WTC11 (cell line): ENCODE results near the gene NEIL3. TPM values are rescaled to one million over a fixed set of nuclear protein-coding genes. Genes with fewer than 3 reads are reported as not detected.

Source experiments
- CBFB ChIP-seq: sonication (generic); formaldehyde crosslinking; IDR thresholded peaks from 2 replicates; pipeline ENCODE4 v1.8.1; 2022; ENCODE audit warnings: mild to moderate bottlenecking, low read depth, missing genetic modification reagents
- CREM ChIP-seq: sonication (generic); formaldehyde crosslinking; IDR thresholded peaks from 2 replicates; pipeline ENCODE4 v1.8.1; 2022; ENCODE audit warnings: mild to moderate bottlenecking, missing genetic modification reagents, moderate library complexity
- ESRRA ChIP-seq: sonication (generic); formaldehyde crosslinking; IDR thresholded peaks from 2 replicates; pipeline ENCODE4 v1.8.1; 2022; ENCODE audit warnings: mild to moderate bottlenecking, missing genetic modification reagents, borderline replicate concordance
- GABPB1 ChIP-seq: sonication (generic); formaldehyde crosslinking; IDR thresholded peaks from 2 replicates; pipeline ENCODE4 v1.8.1; 2023; ENCODE audit warnings: mild to moderate bottlenecking, missing genetic modification reagents
- NR2C2 ChIP-seq: sonication (generic); formaldehyde crosslinking; IDR thresholded peaks from 2 replicates; pipeline ENCODE4 v1.8.0; 2022; ENCODE audit warnings: mild to moderate bottlenecking, missing genetic modification reagents
- SMAD3 ChIP-seq: sonication (generic); formaldehyde crosslinking; IDR thresholded peaks from 2 replicates; pipeline ENCODE4 v1.8.0; 2022; ENCODE audit warnings: missing genetic modification reagents, mild to moderate bottlenecking, borderline replicate concordance
- ZNF232 ChIP-seq: sonication (generic); formaldehyde crosslinking; IDR thresholded peaks from 2 replicates; pipeline ENCODE4 v1.8.0; 2022; ENCODE audit warnings: mild to moderate bottlenecking, missing genetic modification reagents
- ZNF416 ChIP-seq: fragments of 250-450 bp; sonication (Bioruptor Pico); IDR thresholded peaks from 2 replicates; pipeline ENCODE4 v1.9.0; 2021; ENCODE audit warnings: mild to moderate bottlenecking, inconsistent platforms
- total RNA-seq: library from RNA; stranded (reverse); gene quantifications from 3 replicates; pipeline ENCODE4 v1.2.3, GENCODE V29; 2021
- TF ChIP-seq, protein P1 (sequence below): sonication (generic); formaldehyde crosslinking; IDR thresholded peaks from 2 replicates; pipeline ENCODE4 v1.8.0; 2023; ENCODE audit warnings: missing genetic modification reagents, mild to moderate bottlenecking, borderline replicate concordance
- TF ChIP-seq, protein P2 (sequence below): sonication (generic); formaldehyde crosslinking; IDR thresholded peaks from 2 replicates; pipeline ENCODE4 v1.8.1; 2023; ENCODE audit warnings: mild to moderate bottlenecking, missing genetic modification reagents, moderate library complexity
- TF ChIP-seq, protein P3 (sequence below): sonication (generic); formaldehyde crosslinking; IDR thresholded peaks from 2 replicates; pipeline ENCODE4 v1.8.1; 2022; ENCODE audit warnings: mild to moderate bottlenecking, moderate library complexity, missing genetic modification reagents
- TF ChIP-seq, protein P4 (sequence below): sonication (generic); formaldehyde crosslinking; IDR thresholded peaks from 2 replicates; pipeline ENCODE4 v1.8.1; 2022; ENCODE audit warnings: mild to moderate bottlenecking, missing genetic modification reagents, moderate library complexity, borderline replicate concordance
- TF ChIP-seq, protein P5 (sequence below): fragments of 250-450 bp; sonication (Bioruptor Pico); IDR thresholded peaks from 2 replicates; pipeline ENCODE4 v1.9.0; 2021; ENCODE audit warnings: moderate library complexity, mild to moderate bottlenecking, inconsistent platforms, borderline replicate concordance
- TF ChIP-seq, protein P6 (sequence below): sonication (generic); formaldehyde crosslinking; IDR thresholded peaks from 2 replicates; pipeline ENCODE4 v1.8.1; 2022; ENCODE audit warnings: low read depth, mild to moderate bottlenecking, moderate library complexity, missing genetic modification reagents, borderline replicate concordance
- TF ChIP-seq, protein P7 (sequence below): sonication (generic); formaldehyde crosslinking; IDR thresholded peaks from 2 replicates; pipeline ENCODE4 v1.8.0; 2023; ENCODE audit warnings: missing genetic modification reagents
- TF ChIP-seq, protein P8 (sequence below): sonication (generic); formaldehyde crosslinking; IDR thresholded peaks from 2 replicates; pipeline ENCODE4 v1.8.1; 2023; ENCODE audit warnings: mild to moderate bottlenecking, missing genetic modification reagents, moderate library complexity
- TF ChIP-seq, protein P9 (sequence below): sonication (generic); formaldehyde crosslinking; conservative IDR thresholded peaks from 2 replicates; pipeline ENCODE4 v1.8.1; 2023; ENCODE audit warnings: mild to moderate bottlenecking, low read depth, missing genetic modification reagents, moderate library complexity
- TF ChIP-seq, protein P10 (sequence below): sonication (generic); formaldehyde crosslinking; IDR thresholded peaks from 2 replicates; pipeline ENCODE4 v1.8.0; 2023; ENCODE audit warnings: mild to moderate bottlenecking, missing genetic modification reagents

Gene NEIL3
- total RNA-seq, 1 experiment from 2014 or later = 9.9 TPM

DNA sequence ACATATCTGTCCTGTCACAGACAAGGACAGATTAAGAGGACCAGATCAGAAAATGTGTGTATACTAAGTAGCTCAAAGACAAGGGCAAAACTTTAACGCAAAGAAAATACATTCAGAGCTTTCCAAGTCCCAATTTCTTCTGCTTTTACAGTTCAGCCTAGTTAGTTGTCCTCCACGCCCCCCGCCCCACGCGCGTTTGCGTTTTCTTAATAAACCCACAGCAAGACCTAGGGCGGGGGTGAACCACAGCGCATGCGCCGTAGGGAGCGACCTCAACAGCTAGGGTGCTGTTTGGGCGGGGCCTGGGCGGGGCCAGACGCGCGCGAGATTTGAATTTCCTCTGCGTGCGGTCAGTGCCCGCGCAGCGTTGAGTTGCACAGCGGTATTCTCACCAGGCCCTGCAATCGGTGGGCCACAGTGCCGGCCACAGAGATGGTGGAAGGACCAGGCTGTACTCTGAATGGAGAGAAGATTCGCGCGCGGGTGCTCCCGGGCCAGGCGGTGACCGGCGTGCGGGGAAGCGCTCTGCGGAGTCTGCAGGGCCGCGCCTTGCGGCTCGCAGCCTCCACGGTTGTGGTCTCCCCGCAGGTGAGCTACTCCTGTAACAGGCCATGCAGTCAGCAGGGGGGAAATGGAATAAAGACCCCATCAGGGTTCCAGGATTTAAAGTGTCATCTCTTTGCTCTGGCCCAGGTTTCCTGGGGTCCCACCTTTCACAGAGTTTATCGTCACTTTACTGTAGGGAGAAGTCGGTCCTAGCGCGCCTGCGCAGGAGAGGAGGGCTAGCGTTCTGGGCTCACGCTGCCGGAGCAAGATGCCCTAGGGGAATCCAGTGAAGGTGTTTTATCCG, at the start of gene NEIL3 (continued):
- TF ChIP-seq, protein P1, sequence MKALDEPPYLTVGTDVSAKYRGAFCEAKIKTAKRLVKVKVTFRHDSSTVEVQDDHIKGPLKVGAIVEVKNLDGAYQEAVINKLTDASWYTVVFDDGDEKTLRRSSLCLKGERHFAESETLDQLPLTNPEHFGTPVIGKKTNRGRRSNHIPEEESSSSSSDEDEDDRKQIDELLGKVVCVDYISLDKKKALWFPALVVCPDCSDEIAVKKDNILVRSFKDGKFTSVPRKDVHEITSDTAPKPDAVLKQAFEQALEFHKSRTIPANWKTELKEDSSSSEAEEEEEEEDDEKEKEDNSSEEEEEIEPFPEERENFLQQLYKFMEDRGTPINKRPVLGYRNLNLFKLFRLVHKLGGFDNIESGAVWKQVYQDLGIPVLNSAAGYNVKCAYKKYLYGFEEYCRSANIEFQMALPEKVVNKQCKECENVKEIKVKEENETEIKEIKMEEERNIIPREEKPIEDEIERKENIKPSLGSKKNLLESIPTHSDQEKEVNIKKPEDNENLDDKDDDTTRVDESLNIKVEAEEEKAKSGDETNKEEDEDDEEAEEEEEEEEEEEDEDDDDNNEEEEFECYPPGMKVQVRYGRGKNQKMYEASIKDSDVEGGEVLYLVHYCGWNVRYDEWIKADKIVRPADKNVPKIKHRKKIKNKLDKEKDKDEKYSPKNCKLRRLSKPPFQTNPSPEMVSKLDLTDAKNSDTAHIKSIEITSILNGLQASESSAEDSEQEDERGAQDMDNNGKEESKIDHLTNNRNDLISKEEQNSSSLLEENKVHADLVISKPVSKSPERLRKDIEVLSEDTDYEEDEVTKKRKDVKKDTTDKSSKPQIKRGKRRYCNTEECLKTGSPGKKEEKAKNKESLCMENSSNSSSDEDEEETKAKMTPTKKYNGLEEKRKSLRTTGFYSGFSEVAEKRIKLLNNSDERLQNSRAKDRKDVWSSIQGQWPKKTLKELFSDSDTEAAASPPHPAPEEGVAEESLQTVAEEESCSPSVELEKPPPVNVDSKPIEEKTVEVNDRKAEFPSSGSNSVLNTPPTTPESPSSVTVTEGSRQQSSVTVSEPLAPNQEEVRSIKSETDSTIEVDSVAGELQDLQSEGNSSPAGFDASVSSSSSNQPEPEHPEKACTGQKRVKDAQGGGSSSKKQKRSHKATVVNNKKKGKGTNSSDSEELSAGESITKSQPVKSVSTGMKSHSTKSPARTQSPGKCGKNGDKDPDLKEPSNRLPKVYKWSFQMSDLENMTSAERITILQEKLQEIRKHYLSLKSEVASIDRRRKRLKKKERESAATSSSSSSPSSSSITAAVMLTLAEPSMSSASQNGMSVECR = 0 out of 2 replicates have a peak, but pooled peaks have one; percentile 24
- TF ChIP-seq, protein P2, sequence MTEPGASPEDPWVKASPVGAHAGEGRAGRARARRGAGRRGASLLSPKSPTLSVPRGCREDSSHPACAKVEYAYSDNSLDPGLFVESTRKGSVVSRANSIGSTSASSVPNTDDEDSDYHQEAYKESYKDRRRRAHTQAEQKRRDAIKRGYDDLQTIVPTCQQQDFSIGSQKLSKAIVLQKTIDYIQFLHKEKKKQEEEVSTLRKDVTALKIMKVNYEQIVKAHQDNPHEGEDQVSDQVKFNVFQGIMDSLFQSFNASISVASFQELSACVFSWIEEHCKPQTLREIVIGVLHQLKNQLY (CRISPR knock-in tag) = no peak
- TF ChIP-seq, protein P3, sequence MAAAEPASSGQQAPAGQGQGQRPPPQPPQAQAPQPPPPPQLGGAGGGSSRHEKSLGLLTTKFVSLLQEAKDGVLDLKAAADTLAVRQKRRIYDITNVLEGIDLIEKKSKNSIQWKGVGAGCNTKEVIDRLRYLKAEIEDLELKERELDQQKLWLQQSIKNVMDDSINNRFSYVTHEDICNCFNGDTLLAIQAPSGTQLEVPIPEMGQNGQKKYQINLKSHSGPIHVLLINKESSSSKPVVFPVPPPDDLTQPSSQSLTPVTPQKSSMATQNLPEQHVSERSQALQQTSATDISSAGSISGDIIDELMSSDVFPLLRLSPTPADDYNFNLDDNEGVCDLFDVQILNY (CRISPR knock-in tag) = peak; percentile 83; the same call in 1 of the 2 replicates
- no peak for TF ChIP-seq SMAD3
- TF ChIP-seq ESRRA (CRISPR knock-in tag) = no peak
- peak; percentile 76; the same call in 1 of the 2 replicates for TF ChIP-seq CBFB (CRISPR knock-in tag)
- no peak for TF ChIP-seq ZNF416 (CRISPR knock-in tag)
- TF ChIP-seq CREM (CRISPR knock-in tag) = peak; percentile 70; the same call in 1 of the 2 replicates
- 0 out of 2 replicates have a peak, but pooled peaks have one; percentile 63 for TF ChIP-seq ZNF232 (CRISPR knock-in tag)
- TF ChIP-seq, protein P4, sequence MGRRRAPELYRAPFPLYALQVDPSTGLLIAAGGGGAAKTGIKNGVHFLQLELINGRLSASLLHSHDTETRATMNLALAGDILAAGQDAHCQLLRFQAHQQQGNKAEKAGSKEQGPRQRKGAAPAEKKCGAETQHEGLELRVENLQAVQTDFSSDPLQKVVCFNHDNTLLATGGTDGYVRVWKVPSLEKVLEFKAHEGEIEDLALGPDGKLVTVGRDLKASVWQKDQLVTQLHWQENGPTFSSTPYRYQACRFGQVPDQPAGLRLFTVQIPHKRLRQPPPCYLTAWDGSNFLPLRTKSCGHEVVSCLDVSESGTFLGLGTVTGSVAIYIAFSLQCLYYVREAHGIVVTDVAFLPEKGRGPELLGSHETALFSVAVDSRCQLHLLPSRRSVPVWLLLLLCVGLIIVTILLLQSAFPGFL (CRISPR knock-in tag) = no peak
- 0 out of 2 replicates have a peak, but pooled peaks have one; percentile 35 for TF ChIP-seq GABPB1 (CRISPR knock-in tag)
- TF ChIP-seq, protein P5, sequence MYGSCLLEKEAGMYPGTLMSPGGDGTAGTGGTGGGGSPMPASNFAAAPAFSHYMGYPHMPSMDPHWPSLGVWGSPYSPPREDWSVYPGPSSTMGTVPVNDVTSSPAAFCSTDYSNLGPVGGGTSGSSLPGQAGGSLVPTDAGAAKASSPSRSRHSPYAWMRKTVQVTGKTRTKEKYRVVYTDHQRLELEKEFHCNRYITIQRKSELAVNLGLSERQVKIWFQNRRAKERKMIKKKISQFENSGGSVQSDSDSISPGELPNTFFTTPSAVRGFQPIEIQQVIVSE = no peak
- TF ChIP-seq, protein P6, sequence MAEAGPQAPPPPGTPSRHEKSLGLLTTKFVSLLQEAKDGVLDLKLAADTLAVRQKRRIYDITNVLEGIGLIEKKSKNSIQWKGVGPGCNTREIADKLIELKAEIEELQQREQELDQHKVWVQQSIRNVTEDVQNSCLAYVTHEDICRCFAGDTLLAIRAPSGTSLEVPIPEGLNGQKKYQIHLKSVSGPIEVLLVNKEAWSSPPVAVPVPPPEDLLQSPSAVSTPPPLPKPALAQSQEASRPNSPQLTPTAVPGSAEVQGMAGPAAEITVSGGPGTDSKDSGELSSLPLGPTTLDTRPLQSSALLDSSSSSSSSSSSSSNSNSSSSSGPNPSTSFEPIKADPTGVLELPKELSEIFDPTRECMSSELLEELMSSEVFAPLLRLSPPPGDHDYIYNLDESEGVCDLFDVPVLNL (CRISPR knock-in tag) = peak; percentile 85
- TF ChIP-seq, protein P7, sequence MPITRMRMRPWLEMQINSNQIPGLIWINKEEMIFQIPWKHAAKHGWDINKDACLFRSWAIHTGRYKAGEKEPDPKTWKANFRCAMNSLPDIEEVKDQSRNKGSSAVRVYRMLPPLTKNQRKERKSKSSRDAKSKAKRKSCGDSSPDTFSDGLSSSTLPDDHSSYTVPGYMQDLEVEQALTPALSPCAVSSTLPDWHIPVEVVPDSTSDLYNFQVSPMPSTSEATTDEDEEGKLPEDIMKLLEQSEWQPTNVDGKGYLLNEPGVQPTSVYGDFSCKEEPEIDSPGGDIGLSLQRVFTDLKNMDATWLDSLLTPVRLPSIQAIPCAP (CRISPR knock-in tag) = no peak
- TF ChIP-seq, protein P8, sequence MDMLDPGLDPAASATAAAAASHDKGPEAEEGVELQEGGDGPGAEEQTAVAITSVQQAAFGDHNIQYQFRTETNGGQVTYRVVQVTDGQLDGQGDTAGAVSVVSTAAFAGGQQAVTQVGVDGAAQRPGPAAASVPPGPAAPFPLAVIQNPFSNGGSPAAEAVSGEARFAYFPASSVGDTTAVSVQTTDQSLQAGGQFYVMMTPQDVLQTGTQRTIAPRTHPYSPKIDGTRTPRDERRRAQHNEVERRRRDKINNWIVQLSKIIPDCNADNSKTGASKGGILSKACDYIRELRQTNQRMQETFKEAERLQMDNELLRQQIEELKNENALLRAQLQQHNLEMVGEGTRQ (CRISPR knock-in tag) = no peak
- TF ChIP-seq NR2C2 (CRISPR knock-in tag) = no peak
- TF ChIP-seq, protein P9, sequence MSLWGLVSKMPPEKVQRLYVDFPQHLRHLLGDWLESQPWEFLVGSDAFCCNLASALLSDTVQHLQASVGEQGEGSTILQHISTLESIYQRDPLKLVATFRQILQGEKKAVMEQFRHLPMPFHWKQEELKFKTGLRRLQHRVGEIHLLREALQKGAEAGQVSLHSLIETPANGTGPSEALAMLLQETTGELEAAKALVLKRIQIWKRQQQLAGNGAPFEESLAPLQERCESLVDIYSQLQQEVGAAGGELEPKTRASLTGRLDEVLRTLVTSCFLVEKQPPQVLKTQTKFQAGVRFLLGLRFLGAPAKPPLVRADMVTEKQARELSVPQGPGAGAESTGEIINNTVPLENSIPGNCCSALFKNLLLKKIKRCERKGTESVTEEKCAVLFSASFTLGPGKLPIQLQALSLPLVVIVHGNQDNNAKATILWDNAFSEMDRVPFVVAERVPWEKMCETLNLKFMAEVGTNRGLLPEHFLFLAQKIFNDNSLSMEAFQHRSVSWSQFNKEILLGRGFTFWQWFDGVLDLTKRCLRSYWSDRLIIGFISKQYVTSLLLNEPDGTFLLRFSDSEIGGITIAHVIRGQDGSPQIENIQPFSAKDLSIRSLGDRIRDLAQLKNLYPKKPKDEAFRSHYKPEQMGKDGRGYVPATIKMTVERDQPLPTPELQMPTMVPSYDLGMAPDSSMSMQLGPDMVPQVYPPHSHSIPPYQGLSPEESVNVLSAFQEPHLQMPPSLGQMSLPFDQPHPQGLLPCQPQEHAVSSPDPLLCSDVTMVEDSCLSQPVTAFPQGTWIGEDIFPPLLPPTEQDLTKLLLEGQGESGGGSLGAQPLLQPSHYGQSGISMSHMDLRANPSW (CRISPR knock-in tag) = no peak
- TF ChIP-seq, protein P10, sequence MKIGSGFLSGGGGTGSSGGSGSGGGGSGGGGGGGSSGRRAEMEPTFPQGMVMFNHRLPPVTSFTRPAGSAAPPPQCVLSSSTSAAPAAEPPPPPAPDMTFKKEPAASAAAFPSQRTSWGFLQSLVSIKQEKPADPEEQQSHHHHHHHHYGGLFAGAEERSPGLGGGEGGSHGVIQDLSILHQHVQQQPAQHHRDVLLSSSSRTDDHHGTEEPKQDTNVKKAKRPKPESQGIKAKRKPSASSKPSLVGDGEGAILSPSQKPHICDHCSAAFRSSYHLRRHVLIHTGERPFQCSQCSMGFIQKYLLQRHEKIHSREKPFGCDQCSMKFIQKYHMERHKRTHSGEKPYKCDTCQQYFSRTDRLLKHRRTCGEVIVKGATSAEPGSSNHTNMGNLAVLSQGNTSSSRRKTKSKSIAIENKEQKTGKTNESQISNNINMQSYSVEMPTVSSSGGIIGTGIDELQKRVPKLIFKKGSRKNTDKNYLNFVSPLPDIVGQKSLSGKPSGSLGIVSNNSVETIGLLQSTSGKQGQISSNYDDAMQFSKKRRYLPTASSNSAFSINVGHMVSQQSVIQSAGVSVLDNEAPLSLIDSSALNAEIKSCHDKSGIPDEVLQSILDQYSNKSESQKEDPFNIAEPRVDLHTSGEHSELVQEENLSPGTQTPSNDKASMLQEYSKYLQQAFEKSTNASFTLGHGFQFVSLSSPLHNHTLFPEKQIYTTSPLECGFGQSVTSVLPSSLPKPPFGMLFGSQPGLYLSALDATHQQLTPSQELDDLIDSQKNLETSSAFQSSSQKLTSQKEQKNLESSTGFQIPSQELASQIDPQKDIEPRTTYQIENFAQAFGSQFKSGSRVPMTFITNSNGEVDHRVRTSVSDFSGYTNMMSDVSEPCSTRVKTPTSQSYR (CRISPR knock-in tag) = no peak
